Esophagus (tissue), 2 donors: ENCODE results near the gene MAPK14. TPM values are rescaled to one million over a fixed set of nuclear protein-coding genes. Genes with fewer than 3 reads are reported as not detected.
"Not testable (repeated sequence)": the region's sequence is repeated elsewhere in the genome, so short reads cannot be mapped to it uniquely, and the experiment has no call there.

Experiments
- H3K27ac ChIP-seq, 2 donors: one replicate each; pipeline ENCODE4 v1.5.1; 2013; ENCODE audit warnings: low read depth in 2 of 2, mild to moderate bottlenecking in 2 of 2, inconsistent platforms in 1 of 2, low read length in 1 of 2, moderate library complexity in 1 of 2
- H3K27me3 ChIP-seq, 2 donors: one replicate each; pipeline ENCODE4 v1.6.1; 2013; ENCODE audit warnings: low read length in 2 of 2, control low read depth in 1 of 2, mild to moderate bottlenecking in 1 of 2; ENCODE audit not compliant: insufficient read depth in 2 of 2, control insufficient read depth in 1 of 2
- H3K36me3 ChIP-seq, 2 donors: one replicate each; pipeline ENCODE4 v1.6.1; 2013; ENCODE audit warnings: low read length in 1 of 2; ENCODE audit not compliant: control insufficient read depth in 2 of 2, insufficient read depth in 2 of 2
- H3K4me1 ChIP-seq, 2 donors: one replicate each; pipeline ENCODE4 v1.6.1; 2013; ENCODE audit warnings: low read length in 1 of 2; ENCODE audit not compliant: control insufficient read depth in 2 of 2, insufficient read depth in 2 of 2
- H3K4me3 ChIP-seq, 2 donors: one replicate each; pipeline ENCODE4 v1.5.1; 2013; ENCODE audit warnings: low read length in 2 of 2, mild to moderate bottlenecking in 2 of 2, low read depth in 1 of 2, moderate library complexity in 1 of 2
- H3K9me3 ChIP-seq, 2 donors: one replicate each; pipeline ENCODE4 v1.6.1; 2013; ENCODE audit warnings: mild to moderate bottlenecking in 2 of 2, low read depth in 1 of 2, low read length in 1 of 2, moderate library complexity in 1 of 2; ENCODE audit not compliant: control insufficient read depth in 2 of 2, insufficient read depth in 1 of 2
- WGBS, 2 donors: extraction: QIAGEN DNeasy Blood & Tissue Kit; methylation state at CpG; one replicate each; pipeline ENCODE4 v1.1.7; 2013; 5-methylcytosine and 5-hydroxymethylcytosine counted together
- polyA plus RNA-seq, 2 donors: library from polyadenylated mRNA; stranded (reverse); fragments of 200-250 nt; gene quantifications; one replicate each; pipeline ENCODE4 v1.2.3, GENCODE V29; 2013
- donor health status: healthy with polysubstance abuse.
- donor health status: Bipolar disorder and iron deficiency.

The MAPK14 gene
- polyA plus RNA-seq, 2 donors, result 11.3 to 19.1 TPM

DNA sequence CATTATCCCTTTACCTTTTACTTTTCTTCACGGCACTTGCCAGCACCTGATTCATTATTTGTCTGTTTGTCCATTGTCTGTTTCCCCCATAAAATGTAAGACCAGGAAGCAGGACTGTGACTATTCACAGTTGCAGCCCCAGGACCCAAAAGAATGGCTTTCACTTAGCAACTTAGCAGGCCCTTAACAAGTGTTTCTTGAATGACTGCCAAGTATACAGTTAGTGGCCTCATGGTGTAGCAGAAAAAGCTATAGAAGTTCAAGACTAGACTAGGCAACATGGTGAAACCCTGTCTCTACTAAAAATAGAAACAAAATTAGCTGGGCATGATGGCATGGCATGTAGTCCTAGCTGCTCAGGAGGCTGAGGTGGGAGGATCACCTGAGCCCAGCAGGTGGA lies 7.5 kb upstream of the MAPK14 start:
- WGBS, 2 donors, result 2 to 27% methylated on average over 1 of the region's 1 CpG
- no peaks in the 10 kb centered on the region for H3K9me3 ChIP-seq
- H3K4me1 ChIP-seq, result no peaks in the 10 kb centered on the region
- no peak overlapping the region for H3K27ac ChIP-seq
- H3K27me3 ChIP-seq, result no peaks in the 10 kb centered on the region
- no peaks in the 10 kb centered on the region for H3K36me3 ChIP-seq
- no peak overlapping the region for H3K4me3 ChIP-seq

DNA sequence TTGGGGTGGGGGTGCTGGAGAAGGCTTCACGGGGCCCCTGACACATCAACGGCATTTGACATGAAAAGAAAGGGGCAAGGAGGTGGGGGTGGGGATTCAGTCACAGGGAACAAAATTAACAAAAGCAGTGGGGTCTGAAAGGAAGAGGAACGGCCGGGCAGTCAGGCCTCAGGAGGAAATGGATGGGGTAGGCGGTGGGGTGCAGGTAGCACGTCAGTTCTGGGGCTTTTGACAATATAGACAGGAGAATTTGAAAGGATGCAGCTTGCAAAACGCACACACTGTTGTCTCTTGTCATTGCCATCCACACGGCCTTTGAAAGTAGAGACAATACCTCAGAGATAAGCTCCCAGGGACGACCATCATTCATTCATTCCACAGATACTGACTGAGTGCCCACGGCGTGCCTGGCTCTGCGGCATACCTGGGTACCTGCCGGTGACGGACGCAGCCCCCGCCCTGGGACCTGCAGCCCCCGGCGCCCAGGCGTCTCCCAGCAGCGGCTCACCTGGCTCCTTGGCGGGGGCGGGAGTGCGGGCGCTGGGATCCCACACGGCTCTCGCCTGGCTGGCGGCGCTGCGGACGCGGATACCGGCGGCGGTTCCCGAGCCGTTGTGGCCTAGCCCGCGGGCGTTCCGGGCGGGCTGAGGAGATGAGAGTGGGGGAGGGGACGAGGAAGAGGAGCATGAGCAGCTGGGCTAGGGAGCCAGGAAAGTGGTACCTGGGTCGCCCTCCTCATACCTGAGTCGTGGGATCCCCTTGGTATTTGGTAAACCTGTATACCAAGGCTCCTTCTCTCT lies 3.4 kb upstream of the MAPK14 start, which contains the start of gene SLC26A8:
SLC26A8 (minus strand) TSS at position 646 of the 800 bp plus-strand sequence. CDS start 4,934 bp downstream, outside the sequence.
- peak within 1 kb of the TSS; percentile 3 to 9 for H3K4me3 ChIP-seq
- H3K36me3 ChIP-seq, result no peaks in the 10 kb centered on the region
- H3K9me3 ChIP-seq, result no peaks in the 10 kb centered on the region
- H3K27me3 ChIP-seq, result no peaks in the 10 kb centered on the region
- WGBS, 2 donors, result 20 to 22% methylated on average over 44 of the region's 44 CpGs
- no peak within 1 kb of the TSS for H3K27ac ChIP-seq
- H3K4me1 ChIP-seq, result no peaks in the 10 kb centered on the region

DNA sequence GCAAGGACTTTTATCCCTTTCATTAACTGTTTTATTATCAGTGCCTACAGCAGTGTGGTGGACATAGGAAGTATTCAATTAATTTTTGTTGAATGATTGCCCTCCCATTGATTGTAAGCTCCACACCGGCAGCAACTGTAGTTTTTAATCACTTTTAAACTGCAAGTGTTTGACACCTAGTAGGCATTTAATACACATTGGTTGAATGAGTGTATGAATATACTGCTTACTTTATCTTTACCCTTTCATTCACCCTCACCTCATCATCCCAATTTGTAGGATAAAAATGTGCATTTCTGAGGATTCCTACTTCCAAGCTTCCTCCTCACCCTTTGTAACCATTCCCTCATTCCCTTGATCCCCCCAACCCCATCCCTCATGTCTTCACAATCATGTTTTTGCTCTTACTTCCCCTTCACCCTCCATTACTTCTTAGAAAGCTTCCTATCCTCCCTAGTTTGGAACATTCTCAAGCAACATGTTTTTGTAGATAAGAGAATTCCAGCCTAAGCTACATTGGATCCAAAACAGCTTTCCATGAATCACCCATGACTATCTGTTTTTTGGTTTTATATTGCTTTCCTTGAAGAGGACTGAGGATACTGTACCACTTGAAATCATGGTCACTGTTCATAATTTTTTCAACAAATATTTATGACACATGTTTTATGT lies 2.2 kb upstream of the MAPK14 start:
- Histone ChIP-seq H3K36me3 (no peaks in the 10 kb centered on the region), H3K27me3 (no peaks in the 10 kb centered on the region), H3K4me1 (no peaks in the 10 kb centered on the region), H3K27ac (no peak overlapping the region), H3K9me3 (no peaks in the 10 kb centered on the region), H3K4me3 (no peak overlapping the region)
- WGBS, 2 donors, result 86 to 94% methylated on average over 1 of the region's 1 CpG

DNA sequence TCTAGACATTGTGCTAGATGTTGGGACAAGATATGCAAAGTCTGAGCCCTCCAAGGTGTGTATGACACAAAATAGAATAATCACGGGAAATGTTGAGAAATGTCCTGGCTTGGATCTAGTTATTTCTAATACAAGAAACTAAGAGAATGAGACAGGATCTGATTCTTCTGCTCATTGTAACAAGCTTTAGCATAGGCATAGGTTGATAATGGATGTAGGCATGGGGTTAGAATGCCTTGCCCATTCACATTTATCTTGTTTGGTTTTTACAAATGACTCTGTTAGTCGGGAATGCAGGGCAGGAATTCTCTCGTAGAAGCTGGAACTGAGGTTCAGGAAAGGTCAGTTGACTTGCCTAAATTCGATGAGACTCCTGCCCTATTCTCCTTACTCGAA lies 1.7 kb upstream of the MAPK14 start:
- Histone ChIP-seq H3K36me3 (no peaks in the 10 kb centered on the region), H3K27ac (no peak overlapping the region), H3K4me1 (no peaks in the 10 kb centered on the region), H3K4me3 (no peak overlapping the region), H3K9me3 (no peaks in the 10 kb centered on the region), H3K27me3 (no peaks in the 10 kb centered on the region)
- WGBS, 2 donors, result 68 to 69% methylated on average over 5 of the region's 5 CpGs

DNA sequence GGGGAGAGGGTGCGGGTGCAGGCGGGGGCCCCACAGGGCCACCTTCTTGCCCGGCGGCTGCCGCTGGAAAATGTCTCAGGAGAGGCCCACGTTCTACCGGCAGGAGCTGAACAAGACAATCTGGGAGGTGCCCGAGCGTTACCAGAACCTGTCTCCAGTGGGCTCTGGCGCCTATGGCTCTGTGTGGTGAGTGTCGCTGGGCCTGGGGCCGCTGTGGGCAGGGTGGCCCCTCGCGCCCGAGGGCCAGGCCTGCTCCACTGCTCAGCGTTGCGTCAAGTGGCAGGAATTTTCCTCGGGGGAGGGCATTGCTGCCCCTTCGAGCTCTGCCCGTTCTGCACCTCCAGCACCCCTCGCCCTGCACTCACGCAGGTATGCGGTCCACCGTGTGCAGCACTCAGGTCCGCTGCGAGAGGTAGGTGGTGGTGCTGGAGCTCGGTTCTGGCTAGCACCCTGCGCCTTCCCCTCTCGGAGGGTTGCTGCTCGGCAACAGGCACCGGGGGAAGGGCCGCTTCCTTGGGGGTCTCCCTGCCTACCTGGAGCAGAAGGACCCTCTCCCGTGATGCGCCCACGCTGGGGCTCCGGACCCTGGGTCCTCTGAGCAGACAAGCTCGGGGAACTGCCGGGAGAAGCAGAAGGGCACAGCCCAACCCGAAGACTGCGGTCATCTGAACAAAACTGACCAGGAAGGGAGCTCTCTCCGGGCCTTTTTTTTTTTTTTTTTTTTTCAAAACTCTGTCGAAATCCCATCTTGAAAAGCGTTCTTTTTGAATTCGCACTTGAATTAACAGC lies 674 bp downstream of the MAPK14 start:
- Histone ChIP-seq H3K4me1 (no peaks in the 10 kb centered on the region), H3K36me3 (no peaks in the 10 kb centered on the region), H3K27ac (peak overlapping the region; percentile 91 to 97), H3K9me3 (no peaks in the 10 kb centered on the region), H3K27me3 (no peaks in the 10 kb centered on the region), H3K4me3 (peak overlapping the region; percentile 94 to 98)
- 0 to 1% methylated on average over 42 to 44 of the region's 44 CpGs for WGBS, 2 donors

DNA sequence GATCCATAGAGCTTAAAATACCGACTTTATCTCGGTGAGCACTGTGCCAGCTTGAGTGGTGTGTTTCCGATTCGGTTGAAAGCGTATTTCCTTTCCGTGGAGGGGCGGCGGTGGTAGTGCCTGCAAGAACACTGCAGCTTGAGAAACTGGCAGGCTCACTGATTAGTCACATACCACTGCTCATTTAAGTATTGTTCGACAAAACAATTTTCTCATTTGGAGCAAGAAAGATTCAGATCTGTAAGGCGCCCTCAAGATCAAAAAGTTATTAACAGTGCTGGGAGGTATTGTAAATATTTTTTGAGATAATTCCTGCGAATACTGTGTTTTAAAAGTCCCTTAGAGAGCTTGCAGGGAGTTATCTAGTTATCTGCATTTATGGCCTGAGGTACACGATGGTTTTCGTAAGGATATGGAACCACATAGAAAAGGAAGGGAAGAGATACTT lies 1.3 kb downstream of the MAPK14 start:
- Histone ChIP-seq H3K27me3 (no peaks in the 10 kb centered on the region), H3K4me1 (no peaks in the 10 kb centered on the region), H3K36me3 (no peaks in the 10 kb centered on the region), H3K27ac (peak overlapping the region; percentile 91 to 97), H3K4me3 (peak overlapping the region; percentile 94 to 98), H3K9me3 (no peaks in the 10 kb centered on the region)
- WGBS, 2 donors, result 0% methylated on average over 13 of the region's 13 CpGs

DNA sequence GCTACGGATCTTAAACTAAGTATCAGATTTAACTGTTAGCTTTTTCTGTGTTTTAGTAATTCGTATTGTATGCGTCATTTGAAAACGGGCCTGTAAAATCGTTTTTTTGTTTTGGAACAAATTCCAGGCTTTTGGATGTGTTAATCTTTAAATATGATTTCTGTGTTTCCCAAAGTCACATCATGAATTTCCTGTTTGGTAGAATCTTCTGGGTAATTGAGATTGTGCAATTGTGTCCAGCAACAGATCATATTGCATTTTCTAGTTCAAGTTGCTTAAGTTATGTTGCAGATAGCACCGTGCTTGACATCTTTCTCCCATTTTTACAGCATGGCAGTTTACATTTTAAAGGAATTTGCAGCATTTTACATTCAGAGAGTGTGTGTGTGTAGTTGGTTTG lies 1.9 kb downstream of the MAPK14 start:
- Histone ChIP-seq H3K27ac (no peak overlapping the region), H3K27me3 (no peaks in the 10 kb centered on the region), H3K36me3 (no peaks in the 10 kb centered on the region), H3K4me1 (no peaks in the 10 kb centered on the region), H3K9me3 (no peaks in the 10 kb centered on the region), H3K4me3 (peak overlapping the region in 1 of 2 donors; percentile 94)
- 3% methylated on average over 6 of the region's 6 CpGs for WGBS, 2 donors

DNA sequence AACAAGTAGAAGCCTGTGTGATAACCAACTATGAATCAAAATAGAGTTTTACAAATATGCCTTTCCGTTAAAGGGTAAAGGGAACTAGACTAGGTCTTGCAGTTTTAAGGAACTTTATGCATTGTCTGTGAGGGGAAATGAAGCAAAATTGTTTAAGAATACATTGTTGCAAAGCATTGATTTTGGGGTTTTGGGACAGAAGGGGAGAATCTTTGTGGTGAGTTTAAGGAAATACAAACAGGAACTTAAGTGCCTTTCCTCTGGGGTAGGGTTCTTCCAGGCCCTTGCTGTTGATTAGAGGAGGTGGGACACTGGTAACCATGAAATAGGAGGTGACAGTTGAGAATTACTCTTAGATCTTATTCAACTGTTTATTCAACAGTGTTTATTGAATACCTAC lies 4.7 kb downstream of the MAPK14 start:
- 68 to 81% methylated on average over 1 of the region's 1 CpG for WGBS, 2 donors

DNA sequence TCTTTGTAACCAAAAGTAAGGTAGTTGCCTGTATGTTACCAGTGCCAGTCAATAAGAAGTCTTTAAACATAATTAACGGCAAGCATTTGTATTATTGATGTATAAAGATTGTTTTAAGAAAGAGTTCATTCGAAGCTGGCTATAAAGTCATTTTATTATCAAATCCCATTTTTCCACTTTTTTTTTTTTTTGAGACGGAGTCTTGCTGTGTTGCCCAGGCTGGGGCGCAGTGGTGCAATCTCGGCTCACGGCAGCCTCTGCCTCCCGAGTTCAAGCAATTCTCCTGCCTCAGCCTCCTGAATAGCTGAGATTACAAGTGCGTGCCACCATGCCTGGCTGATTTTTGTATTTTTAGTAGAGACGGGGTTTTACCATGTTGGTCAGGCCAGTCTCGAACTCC lies 5.5 kb downstream of the MAPK14 start:
- H3K27me3 ChIP-seq, H3K36me3 ChIP-seq, H3K9me3 ChIP-seq, H3K4me3 ChIP-seq, H3K27ac ChIP-seq, H3K4me1 ChIP-seq: not testable (repeated sequence)
- 92 to 93% methylated on average over 10 of the region's 10 CpGs for whole genome bisulfite sequencing, 2 donors

More for the DNA sequence above, 4.7 kb downstream of the MAPK14 start:
- no peaks in the 10 kb centered on the region for H3K36me3 ChIP-seq
- H3K4me1 ChIP-seq, result no peaks in the 10 kb centered on the region
- H3K27me3 ChIP-seq, result no peaks in the 10 kb centered on the region
- no peaks in the 10 kb centered on the region for H3K9me3 ChIP-seq
- no peak overlapping the region for H3K4me3 ChIP-seq
- H3K27ac ChIP-seq, result no peak overlapping the region
